Neural cell (in vitro differentiated cells): Measurements from ENCODE around the gene OCRL. TPM values are rescaled to one million over a fixed set of nuclear protein-coding genes. Genes with fewer than 3 reads are reported as not detected.

Source experiments
- H2AFZ ChIP-seq: fragments of 200-600, 300-800 bp; sonication (generic), shearing (Covaris generic); 2 replicates; pipeline ENCODE4 v1.6.0; 2014; ENCODE audit warnings: low read depth, mild to moderate bottlenecking, antibody characterized with exemption, low read length, moderate library complexity
- H3F3A ChIP-seq: fragments of 200-600 bp; shearing (Covaris generic); 2 replicates; pipeline ENCODE4 v1.6.1; 2016; ENCODE audit warnings: mild to moderate bottlenecking, moderate library complexity, mixed read lengths, antibody characterized with exemption, low read length; ENCODE audit not compliant: insufficient read depth, poor library complexity, severe bottlenecking
- H3K27ac ChIP-seq: fragments of 200-600, 300-800 bp; sonication (generic), shearing (Covaris generic); 2 replicates; pipeline ENCODE4 v1.5.1; 2014; ENCODE audit warnings: mild to moderate bottlenecking, low read length, moderate library complexity
- H3K27me3 ChIP-seq: fragments of 300-800, 200-600 bp; sonication (generic), shearing (Covaris generic); 2 replicates; pipeline ENCODE4 v1.6.0; 2014; ENCODE audit warnings: mild to moderate bottlenecking, low read depth, low read length, moderate library complexity; ENCODE audit not compliant: insufficient read depth
- H3K36me3 ChIP-seq: fragments of 300-800, 200-600 bp; sonication (generic), shearing (Covaris generic); 2 replicates; pipeline ENCODE4 v1.5.1; 2014; ENCODE audit warnings: mild to moderate bottlenecking, antibody characterized with exemption, low read length, moderate library complexity; ENCODE audit not compliant: insufficient read depth
- H3K4me2 ChIP-seq: fragments of 300-800, 200-600 bp; sonication (generic), shearing (Covaris generic); 2 replicates; pipeline ENCODE4 v1.6.0; 2014; ENCODE audit warnings: mild to moderate bottlenecking, low read length
- H3K4me3 ChIP-seq: fragments of 300-800, 200-600 bp; sonication (generic), shearing (Covaris generic); 2 replicates; pipeline ENCODE4 v1.5.1; 2014; ENCODE audit warnings: mild to moderate bottlenecking, low read length, moderate library complexity
- H3K79me2 ChIP-seq: fragments of 200-600 bp; shearing (Covaris generic); replicated peaks from 2 replicates; pipeline ENCODE4 v1.6.0; 2014; ENCODE audit warnings: mild to moderate bottlenecking, low read length, moderate library complexity; ENCODE audit not compliant: insufficient read depth
- H3K9ac ChIP-seq: fragments of 300-800, 200-600 bp; sonication (generic), shearing (Covaris generic); 2 replicates; pipeline ENCODE4 v1.6.1; 2016; ENCODE audit warnings: mild to moderate bottlenecking, low read length, mixed read lengths
- H3K9me2 ChIP-seq: fragments of 200-600 bp; shearing (Covaris generic); 2 replicates; pipeline ENCODE4 v1.6.1; 2016; ENCODE audit warnings: mild to moderate bottlenecking, low read length, mixed read lengths; ENCODE audit not compliant: insufficient read depth
- H3K9me3 ChIP-seq: fragments of 200-600, 300-800 bp; sonication (generic), shearing (Covaris generic); 2 replicates; pipeline ENCODE4 v1.6.1; 2016; ENCODE audit warnings: mild to moderate bottlenecking, mixed run types, low read length, moderate library complexity, mixed read lengths
- H4K20me1 ChIP-seq: fragments of 200-600 bp; shearing (Covaris generic); 2 replicates; pipeline ENCODE4 v1.6.1; 2016; ENCODE audit warnings: mild to moderate bottlenecking, mixed run types; ENCODE audit not compliant: insufficient read depth
- CTCF ChIP-seq: fragments of 450-650 bp; IDR thresholded peaks from 2 replicates; pipeline ENCODE4 v1.5.1; 2014; ENCODE audit warnings: antibody characterized with exemption, mild to moderate bottlenecking, moderate library complexity; ENCODE audit not compliant: poor library complexity, severe bottlenecking
- EP300 ChIP-seq: fragments of 450-650 bp; conservative IDR thresholded peaks from 2 replicates; pipeline ENCODE4 v1.6.1; 2014; ENCODE audit warnings: antibody characterized with exemption, mild to moderate bottlenecking, moderate library complexity; ENCODE audit not compliant: poor library complexity, severe bottlenecking
- EZH2 ChIP-seq: fragments of 200-600, 300-800 bp; shearing (Covaris generic), sonication (generic); IDR thresholded peaks from 2 replicates; pipeline ENCODE4 v1.6.1; 2014; ENCODE audit warnings: antibody characterized with exemption, low read length, borderline replicate concordance, mild to moderate bottlenecking; ENCODE audit not compliant: insufficient read depth, poor library complexity, severe bottlenecking
- MXI1 ChIP-seq: fragments of 450-650 bp; conservative IDR thresholded peaks from 2 replicates; pipeline ENCODE4 v1.6.1; 2014; ENCODE audit warnings: antibody characterized with exemption, mild to moderate bottlenecking; ENCODE audit not compliant: poor library complexity, severe bottlenecking
- POLR2AphosphoS5 ChIP-seq: IDR thresholded peaks from 2 replicates; pipeline ENCODE4 v1.6.1; 2012
- RAD21 ChIP-seq: fragments of 450-650 bp; conservative IDR thresholded peaks from 2 replicates; pipeline ENCODE4 v1.6.1; 2014; ENCODE audit warnings: antibody characterized with exemption, mild to moderate bottlenecking, moderate library complexity
- REST ChIP-seq: IDR thresholded peaks from 2 replicates; pipeline ENCODE4 v1.6.1; 2012; ENCODE audit warnings: borderline replicate concordance
- SMC3 ChIP-seq: fragments of 450-650 bp; conservative IDR thresholded peaks from 2 replicates; pipeline ENCODE4 v1.6.1; 2014; ENCODE audit warnings: antibody characterized with exemption, mild to moderate bottlenecking, moderate library complexity; ENCODE audit not compliant: poor library complexity
- TAF1 ChIP-seq: IDR thresholded peaks from 2 replicates; pipeline ENCODE4 v1.6.1; 2012; ENCODE audit warnings: low read depth
- polyA plus RNA-seq: library from polyadenylated mRNA; depleted of rRNA; stranded (reverse); fragments of >200 nt; gene quantifications from 2 replicates; pipeline ENCODE4 v1.2.3, GENCODE V29; 2014

OCRL gene
- polyA plus RNA-seq, 1 donor from 2014 or later: 27.9 TPM

- Histone ChIP-seq H3K9ac (no peak overlapping the region), H3K27me3 (no peaks in the 10 kb centered on the region), H3K4me3 (no peak overlapping the region), H3K9me3 (no peaks in the 10 kb centered on the region), H3K4me2 (no peak overlapping the region), H3K79me2 (no peaks in the 10 kb centered on the region), H3K27ac (no peak overlapping the region), H3F3A (no peaks in the 10 kb centered on the region), H4K20me1 (no peaks in the 10 kb centered on the region), H3K9me2 (no peaks in the 10 kb centered on the region), H2AFZ (no peak overlapping the region), H3K36me3 (no peaks in the 10 kb centered on the region)
- TF ChIP-seq EP300 (no peak), REST (no peak), TAF1 (no peak), RAD21 (peak; percentile 65), CTCF (peak; percentile 70), POLR2AphosphoS5 (no peak), EZH2 (no peak), SMC3 (peak; percentile 61)
These were observed 97.4 kb downstream of the OCRL start for GRCh38 chrX:129637217-129638109.

- H3K27ac ChIP-seq: no peak overlapping the region
These were observed 98.9 kb downstream of the OCRL start for GRCh38 chrX:129638917-129639316.

More at GRCh38 chrX:129638917-129639316, 98.9 kb downstream of the OCRL start:
- Histone ChIP-seq H4K20me1 (no peaks in the 10 kb centered on the region), H3F3A (no peaks in the 10 kb centered on the region), H3K4me3 (no peak overlapping the region), H2AFZ (no peak overlapping the region), H3K27me3 (no peaks in the 10 kb centered on the region), H3K9ac (no peak overlapping the region), H3K9me3 (no peaks in the 10 kb centered on the region), H3K79me2 (no peaks in the 10 kb centered on the region), H3K9me2 (no peaks in the 10 kb centered on the region), H3K4me2 (no peak overlapping the region), H3K36me3 (no peaks in the 10 kb centered on the region)
- TF ChIP-seq MXI1 (no peak), CTCF (no peak), POLR2AphosphoS5 (no peak), EP300 (no peak), RAD21 (no peak), TAF1 (no peak)
